DOHH2 (cell line): ENCODE results near the gene C3orf20.

Source experiments
- EZH2phosphoT487 ChIP-seq: fragments of 200-600 bp; sonication (generic); IDR thresholded peaks from 2 replicates; pipeline ENCODE4 v1.6.1; 2017; ENCODE audit warnings: borderline replicate concordance, mild to moderate bottlenecking, antibody characterized with exemption, low read length, moderate library complexity, mixed read lengths
- TF ChIP-seq, protein P1 (sequence below): fragments of 200-600 bp; sonication (generic); IDR thresholded peaks from one replicate; pipeline ENCODE4 v1.5.1; 2014; ENCODE audit warnings: antibody characterized with exemption, mild to moderate bottlenecking, low read depth, low read length; ENCODE audit not compliant: poor library complexity, severe bottlenecking

DNA sequence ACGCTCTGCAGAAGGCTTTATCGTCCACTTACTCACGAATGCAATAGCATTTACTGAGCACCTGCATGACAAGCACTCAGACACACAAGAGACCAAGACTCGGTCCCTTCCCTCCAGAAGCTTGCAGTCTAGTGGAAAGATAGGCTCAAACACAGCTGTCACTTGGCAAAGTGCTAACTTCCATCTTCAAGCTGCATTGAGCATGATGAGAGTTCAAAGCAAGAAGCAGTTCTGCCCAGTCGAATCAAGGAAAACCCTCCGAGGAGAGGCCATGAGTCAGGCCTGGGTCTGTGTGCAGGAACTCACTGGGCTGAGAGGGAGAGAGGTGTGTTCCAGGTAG lies 51.5 kb downstream of the C3orf20 start:
- TF ChIP-seq, protein P1, sequence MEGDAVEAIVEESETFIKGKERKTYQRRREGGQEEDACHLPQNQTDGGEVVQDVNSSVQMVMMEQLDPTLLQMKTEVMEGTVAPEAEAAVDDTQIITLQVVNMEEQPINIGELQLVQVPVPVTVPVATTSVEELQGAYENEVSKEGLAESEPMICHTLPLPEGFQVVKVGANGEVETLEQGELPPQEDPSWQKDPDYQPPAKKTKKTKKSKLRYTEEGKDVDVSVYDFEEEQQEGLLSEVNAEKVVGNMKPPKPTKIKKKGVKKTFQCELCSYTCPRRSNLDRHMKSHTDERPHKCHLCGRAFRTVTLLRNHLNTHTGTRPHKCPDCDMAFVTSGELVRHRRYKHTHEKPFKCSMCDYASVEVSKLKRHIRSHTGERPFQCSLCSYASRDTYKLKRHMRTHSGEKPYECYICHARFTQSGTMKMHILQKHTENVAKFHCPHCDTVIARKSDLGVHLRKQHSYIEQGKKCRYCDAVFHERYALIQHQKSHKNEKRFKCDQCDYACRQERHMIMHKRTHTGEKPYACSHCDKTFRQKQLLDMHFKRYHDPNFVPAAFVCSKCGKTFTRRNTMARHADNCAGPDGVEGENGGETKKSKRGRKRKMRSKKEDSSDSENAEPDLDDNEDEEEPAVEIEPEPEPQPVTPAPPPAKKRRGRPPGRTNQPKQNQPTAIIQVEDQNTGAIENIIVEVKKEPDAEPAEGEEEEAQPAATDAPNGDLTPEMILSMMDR: no peak
- TF ChIP-seq EZH2phosphoT487: no peak
